ENCODE measurements around the gene DNAJB8. TPM values are rescaled to one million over a fixed set of nuclear protein-coding genes. Genes with fewer than 3 reads are reported as not detected.

The DNAJB8 gene
- polyA plus RNA-seq, 1 donor = not detected

DNA sequence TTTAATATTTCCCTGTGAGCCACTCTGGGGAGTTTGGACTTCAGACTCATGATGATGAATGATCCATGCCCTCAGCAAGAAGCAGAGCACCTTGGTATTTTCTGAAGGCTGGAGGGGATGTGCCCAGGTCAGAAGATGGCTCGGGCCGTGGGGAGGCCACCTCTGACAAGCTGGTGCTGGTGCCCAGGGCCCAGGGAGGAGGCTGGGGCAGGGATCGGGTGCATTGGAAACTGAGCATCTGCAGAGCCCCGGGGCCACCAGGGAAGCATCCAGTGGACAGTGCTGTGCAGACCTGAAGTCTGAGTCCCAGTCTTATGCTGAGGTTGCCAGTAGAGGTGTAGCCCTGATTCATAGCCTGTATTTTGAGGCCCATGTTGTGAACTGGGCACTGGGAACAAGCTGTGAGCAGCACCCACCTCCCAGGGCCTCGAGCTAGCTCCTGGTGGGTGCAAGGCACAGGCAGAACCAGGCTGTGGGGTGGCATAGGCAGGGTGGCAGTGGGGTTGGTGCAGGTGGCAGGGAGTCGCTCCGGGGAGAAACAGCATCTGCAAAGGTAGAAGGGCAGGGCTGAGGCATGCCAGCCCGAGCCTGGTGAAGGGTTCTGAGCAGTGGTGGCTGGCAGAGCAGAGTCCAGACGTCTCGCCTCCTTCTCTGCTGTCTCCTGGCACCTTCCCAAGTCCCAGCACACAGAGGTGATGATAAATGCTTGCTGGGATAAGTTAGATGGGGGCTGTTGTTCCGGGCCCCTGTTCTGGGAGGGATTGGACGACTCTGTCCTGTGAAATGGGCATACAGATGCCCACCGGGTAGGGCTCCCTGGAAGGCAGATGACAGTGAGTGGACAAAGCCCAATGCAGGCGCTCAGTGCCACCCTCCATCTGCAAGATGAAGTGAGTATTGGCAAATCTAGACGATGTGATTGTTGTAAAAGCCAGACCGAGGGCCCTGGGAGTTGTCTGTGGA is 10.6 kb downstream of the DNAJB8 start:
- peaks cover 40% of the 10 kb centered on the region for H3K27me3 ChIP-seq (ENCODE audit: control insufficient read depth, insufficient read depth, low read length)

GRCh38 chr3:128455116-128455515 is 11.6 kb downstream of the DNAJB8 start:
- no peak overlapping the region for H3K27ac ChIP-seq (ENCODE audit: low read length)
- H3K4me1 ChIP-seq (ENCODE audit: control insufficient read depth, insufficient read depth, low read length) = no peaks in the 10 kb centered on the region
- H3K4me3 ChIP-seq (ENCODE audit: low read length) = no peak overlapping the region
- DNase-seq = no peak
- 100% methylated on average over 1 of the region's 5 CpGs for WGBS (ENCODE audit: insufficient coverage, low lambda C conversion rate)
- no peaks in the 10 kb centered on the region for H3K9me3 ChIP-seq (ENCODE audit: control insufficient read depth, low read depth, low read length)
- H3K36me3 ChIP-seq (ENCODE audit: control insufficient read depth, insufficient read depth, low read length) = no peaks in the 10 kb centered on the region
- peaks cover 40% of the 10 kb centered on the region for H3K27me3 ChIP-seq (ENCODE audit: control insufficient read depth, insufficient read depth, low read length)

More for the DNA sequence above, 10.6 kb downstream of the DNAJB8 start:
- H3K4me1 ChIP-seq (ENCODE audit: control insufficient read depth, insufficient read depth, low read length) = no peaks in the 10 kb centered on the region
- no peaks in the 10 kb centered on the region for H3K36me3 ChIP-seq (ENCODE audit: control insufficient read depth, insufficient read depth, low read length)
- H3K4me3 ChIP-seq (ENCODE audit: low read length) = no peak overlapping the region
- WGBS (ENCODE audit: insufficient coverage, low lambda C conversion rate) = no CpG with 5 or more reads among the region's 16 CpGs
- H3K9me3 ChIP-seq (ENCODE audit: control insufficient read depth, low read depth, low read length) = no peaks in the 10 kb centered on the region
- DNase-seq = no peak
- H3K27ac ChIP-seq (ENCODE audit: low read length) = no peak overlapping the region

GRCh38 chr3:128454310-128454618 is 12.4 kb downstream of the DNAJB8 start:
- Histone ChIP-seq H3K27ac (ENCODE audit: low read length) (no peak overlapping the region), H3K27me3 (ENCODE audit: control insufficient read depth, insufficient read depth, low read length) (peaks cover 40% of the 10 kb centered on the region), H3K9me3 (ENCODE audit: control insufficient read depth, low read depth, low read length) (no peaks in the 10 kb centered on the region), H3K4me3 (ENCODE audit: low read length) (no peak overlapping the region), H3K36me3 (ENCODE audit: control insufficient read depth, insufficient read depth, low read length) (no peaks in the 10 kb centered on the region), H3K4me1 (ENCODE audit: control insufficient read depth, insufficient read depth, low read length) (no peaks in the 10 kb centered on the region)
- WGBS (ENCODE audit: insufficient coverage, low lambda C conversion rate) = no CpG with 5 or more reads among the region's 2 CpGs
- DNase-seq = no peak

- Histone ChIP-seq H3K27me3 (ENCODE audit: control insufficient read depth, insufficient read depth, low read length) (peaks cover 43% of the 10 kb centered on the region), H3K4me1 (ENCODE audit: control insufficient read depth, insufficient read depth, low read length) (no peaks in the 10 kb centered on the region), H3K4me3 (ENCODE audit: low read length) (no peak overlapping the region), H3K9me3 (ENCODE audit: control insufficient read depth, low read depth, low read length) (no peaks in the 10 kb centered on the region), H3K27ac (ENCODE audit: low read length) (no peak overlapping the region), H3K36me3 (ENCODE audit: control insufficient read depth, insufficient read depth, low read length) (no peaks in the 10 kb centered on the region)
- DNase-seq = no peak
- WGBS (ENCODE audit: insufficient coverage, low lambda C conversion rate) = no CpG with 5 or more reads among the region's 21 CpGs
These were observed 13.0 kb downstream of the DNAJB8 start for GRCh38 chr3:128453501-128454309.

- Histone ChIP-seq H3K4me3 (ENCODE audit: low read length) (no peak overlapping the region), H3K9me3 (ENCODE audit: control insufficient read depth, low read depth, low read length) (no peaks in the 10 kb centered on the region), H3K4me1 (ENCODE audit: control insufficient read depth, insufficient read depth, low read length) (no peaks in the 10 kb centered on the region), H3K27me3 (ENCODE audit: control insufficient read depth, insufficient read depth, low read length) (peaks cover 45% of the 10 kb centered on the region), H3K27ac (ENCODE audit: low read length) (no peak overlapping the region), H3K36me3 (ENCODE audit: control insufficient read depth, insufficient read depth, low read length) (no peaks in the 10 kb centered on the region)
- no CpG with 5 or more reads among the region's 21 CpGs for WGBS (ENCODE audit: insufficient coverage, low lambda C conversion rate)
- DNase-seq = no peak
These were observed 13.9 kb downstream of the DNAJB8 start for GRCh38 chr3:128452678-128453275.

DNA sequence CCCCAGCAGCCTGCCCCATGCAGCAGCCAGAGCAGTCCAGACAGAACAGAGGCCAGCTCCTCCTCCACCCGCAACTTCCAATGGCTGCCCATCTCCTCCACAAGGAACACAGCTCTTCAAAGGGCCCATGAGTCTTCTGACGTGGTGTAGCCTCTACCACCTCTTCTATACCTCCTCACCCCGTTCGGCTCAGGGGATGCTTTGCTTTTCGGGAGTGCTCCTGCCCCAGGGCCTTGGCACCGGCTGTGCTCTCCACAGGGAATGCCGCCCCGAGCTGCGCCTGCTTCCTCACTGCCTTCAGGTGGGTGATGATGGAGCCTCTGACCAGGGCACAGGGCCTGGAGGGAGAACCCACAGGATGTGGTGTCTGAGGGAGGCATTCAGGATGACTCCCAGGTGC is 14.6 kb downstream of the DNAJB8 start:
- H3K4me3 ChIP-seq (ENCODE audit: low read length) = no peak overlapping the region
- no peaks in the 10 kb centered on the region for H3K4me1 ChIP-seq (ENCODE audit: control insufficient read depth, insufficient read depth, low read length)
- no peaks in the 10 kb centered on the region for H3K9me3 ChIP-seq (ENCODE audit: control insufficient read depth, low read depth, low read length)
- H3K27ac ChIP-seq (ENCODE audit: low read length) = no peak overlapping the region
- no peaks in the 10 kb centered on the region for H3K36me3 ChIP-seq (ENCODE audit: control insufficient read depth, insufficient read depth, low read length)
- DNase-seq = no peak
- H3K27me3 ChIP-seq (ENCODE audit: control insufficient read depth, insufficient read depth, low read length) = peaks cover 45% of the 10 kb centered on the region
- no CpG with 5 or more reads among the region's 9 CpGs for WGBS (ENCODE audit: insufficient coverage, low lambda C conversion rate)

GRCh38 chr3:128449111-128449638 is 17.5 kb downstream of the DNAJB8 start:
- H3K4me1 ChIP-seq (ENCODE audit: control insufficient read depth, insufficient read depth, low read length) = no peaks in the 10 kb centered on the region
- H3K27ac ChIP-seq (ENCODE audit: low read length) = no peak overlapping the region
- DNase-seq = no peak
- no peaks in the 10 kb centered on the region for H3K36me3 ChIP-seq (ENCODE audit: control insufficient read depth, insufficient read depth, low read length)
- no peaks in the 10 kb centered on the region for H3K9me3 ChIP-seq (ENCODE audit: control insufficient read depth, low read depth, low read length)
- no CpG with 5 or more reads among the region's 6 CpGs for WGBS (ENCODE audit: insufficient coverage, low lambda C conversion rate)
- H3K27me3 ChIP-seq (ENCODE audit: control insufficient read depth, insufficient read depth, low read length) = peaks cover 24% of the 10 kb centered on the region
- H3K4me3 ChIP-seq (ENCODE audit: low read length) = no peak overlapping the region

- no peaks in the 10 kb centered on the region for H3K36me3 ChIP-seq (ENCODE audit: control insufficient read depth, insufficient read depth, low read length)
- 90% methylated on average over 2 of the region's 6 CpGs for WGBS (ENCODE audit: insufficient coverage, low lambda C conversion rate)
- H3K27ac ChIP-seq (ENCODE audit: low read length) = no peak overlapping the region
- H3K4me1 ChIP-seq (ENCODE audit: control insufficient read depth, insufficient read depth, low read length) = no peaks in the 10 kb centered on the region
- no peak for DNase-seq
- no peaks in the 10 kb centered on the region for H3K9me3 ChIP-seq (ENCODE audit: control insufficient read depth, low read depth, low read length)
- H3K4me3 ChIP-seq (ENCODE audit: low read length) = no peak overlapping the region
- peaks cover 22% of the 10 kb centered on the region for H3K27me3 ChIP-seq (ENCODE audit: control insufficient read depth, insufficient read depth, low read length)
These were observed 18.2 kb downstream of the DNAJB8 start for GRCh38 chr3:128448491-128448890.

- H3K4me3 ChIP-seq (ENCODE audit: low read length) = no peak overlapping the region
- H3K27me3 ChIP-seq (ENCODE audit: control insufficient read depth, insufficient read depth, low read length) = peaks cover 22% of the 10 kb centered on the region
- no peak overlapping the region for H3K27ac ChIP-seq (ENCODE audit: low read length)
- H3K36me3 ChIP-seq (ENCODE audit: control insufficient read depth, insufficient read depth, low read length) = no peaks in the 10 kb centered on the region
- no CpG with 5 or more reads among the region's 3 CpGs for WGBS (ENCODE audit: insufficient coverage, low lambda C conversion rate)
- H3K9me3 ChIP-seq (ENCODE audit: control insufficient read depth, low read depth, low read length) = no peaks in the 10 kb centered on the region
- DNase-seq = no peak
- no peaks in the 10 kb centered on the region for H3K4me1 ChIP-seq (ENCODE audit: control insufficient read depth, insufficient read depth, low read length)
These were observed 19.1 kb downstream of the DNAJB8 start for GRCh38 chr3:128447561-128448013.

DNA sequence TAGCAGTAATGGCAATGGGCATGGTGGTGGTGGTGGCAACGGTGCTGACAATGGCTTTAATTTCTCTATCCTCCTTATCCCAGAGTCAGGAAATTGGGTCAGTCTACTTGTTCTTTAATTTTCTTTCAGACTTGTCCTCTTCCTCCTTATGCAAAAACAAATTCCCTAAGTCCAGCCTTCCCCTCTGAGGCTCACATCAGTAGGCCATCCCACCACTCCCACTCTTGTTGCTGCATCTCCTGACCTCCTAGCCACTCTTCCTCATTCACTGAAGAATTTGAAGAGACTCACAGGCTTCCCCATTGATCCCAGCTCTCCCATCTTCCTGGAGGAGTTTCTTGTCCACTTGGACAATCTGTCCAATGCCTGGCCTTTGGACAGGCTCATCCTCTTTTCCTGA is 19.9 kb downstream of the DNAJB8 start:
- Histone ChIP-seq H3K4me1 (ENCODE audit: control insufficient read depth, insufficient read depth, low read length) (no peaks in the 10 kb centered on the region), H3K9me3 (ENCODE audit: control insufficient read depth, low read depth, low read length) (no peaks in the 10 kb centered on the region), H3K4me3 (ENCODE audit: low read length) (no peak overlapping the region), H3K27ac (ENCODE audit: low read length) (no peak overlapping the region), H3K27me3 (ENCODE audit: control insufficient read depth, insufficient read depth, low read length) (peaks cover 19% of the 10 kb centered on the region), H3K36me3 (ENCODE audit: control insufficient read depth, insufficient read depth, low read length) (no peaks in the 10 kb centered on the region)
- no CpG with 5 or more reads among the region's 1 CpG for WGBS (ENCODE audit: insufficient coverage, low lambda C conversion rate)
- DNase-seq = no peak

All from large intestine (tissue), 3 donors.